NK-92 (cell line): ENCODE data around the gene CBX6.

ENCODE experiments used
- DNase-seq: peaks from one replicate; lab custom pipeline; 2025; ENCODE audit not compliant: unreplicated experiment; lab: John Stamatoyannopoulos, UW

The CBX6 gene

DNA sequence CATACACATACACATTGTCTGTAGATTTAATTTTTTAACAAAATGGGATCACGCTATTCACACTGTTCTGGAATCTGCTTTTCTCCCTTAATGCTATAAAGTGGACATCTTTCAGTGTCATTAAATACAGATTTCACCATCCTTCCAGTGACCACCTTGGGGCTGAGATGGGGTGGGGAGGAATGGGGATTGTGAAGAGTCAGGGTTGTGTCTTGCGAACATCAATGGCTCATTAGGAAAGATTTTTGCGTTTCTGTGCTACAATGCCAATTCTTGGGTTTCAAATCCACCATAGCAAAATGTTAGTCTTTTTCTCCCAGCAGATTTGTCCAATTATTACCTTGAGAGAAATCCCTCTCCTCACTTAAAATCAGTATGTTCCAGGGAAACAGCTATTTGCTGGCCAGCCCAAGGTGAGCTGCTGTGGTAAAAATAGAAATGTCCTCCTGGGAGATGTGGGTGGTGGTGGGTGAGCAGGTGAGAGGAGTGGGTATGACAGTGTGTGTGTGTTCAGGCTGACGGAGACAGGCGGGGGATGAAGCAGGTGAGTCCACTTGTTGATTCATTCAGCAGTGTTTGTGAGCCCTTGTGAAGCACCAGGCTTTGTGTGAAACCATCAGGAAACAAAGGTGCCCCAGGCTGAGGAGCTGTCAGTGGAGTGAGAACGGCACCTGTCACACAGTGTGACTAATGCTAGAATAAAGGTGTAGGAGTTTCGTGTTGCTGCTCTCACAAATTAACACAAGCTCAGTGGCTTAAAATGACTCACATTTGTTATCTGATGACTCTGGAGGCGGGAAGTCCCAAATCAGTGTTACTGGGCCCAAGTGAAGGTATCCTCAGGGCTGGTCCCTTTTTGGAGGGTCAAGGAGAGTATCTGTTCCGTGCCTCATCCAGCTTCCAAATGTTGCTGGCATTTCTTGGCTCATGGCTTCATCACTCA, 1.7 kb upstream of the CBX6 start:
- DNase-seq = no peak

DNA sequence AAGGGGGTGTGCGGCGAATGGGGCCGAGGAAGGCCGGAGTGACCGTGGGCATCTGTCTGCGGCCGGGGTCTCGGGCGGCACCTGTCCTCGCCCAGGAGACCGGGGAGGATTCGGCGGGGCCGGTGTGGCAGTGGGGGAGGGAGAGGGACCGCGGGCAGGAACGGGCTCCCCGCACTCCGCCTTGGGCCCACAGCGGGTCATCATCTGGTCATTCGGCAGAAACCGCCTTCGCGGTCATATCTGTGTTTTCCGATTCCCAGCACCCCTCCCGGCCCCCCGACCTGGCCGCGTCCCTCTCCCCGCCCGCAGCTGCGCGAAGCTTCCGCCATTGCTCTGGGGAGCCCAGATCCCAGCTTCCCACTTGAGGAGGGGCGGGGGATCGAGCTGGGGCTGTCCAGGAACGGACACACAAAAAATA, 824 bp upstream of the CBX6 start:
- no peak for DNase-seq

DNA sequence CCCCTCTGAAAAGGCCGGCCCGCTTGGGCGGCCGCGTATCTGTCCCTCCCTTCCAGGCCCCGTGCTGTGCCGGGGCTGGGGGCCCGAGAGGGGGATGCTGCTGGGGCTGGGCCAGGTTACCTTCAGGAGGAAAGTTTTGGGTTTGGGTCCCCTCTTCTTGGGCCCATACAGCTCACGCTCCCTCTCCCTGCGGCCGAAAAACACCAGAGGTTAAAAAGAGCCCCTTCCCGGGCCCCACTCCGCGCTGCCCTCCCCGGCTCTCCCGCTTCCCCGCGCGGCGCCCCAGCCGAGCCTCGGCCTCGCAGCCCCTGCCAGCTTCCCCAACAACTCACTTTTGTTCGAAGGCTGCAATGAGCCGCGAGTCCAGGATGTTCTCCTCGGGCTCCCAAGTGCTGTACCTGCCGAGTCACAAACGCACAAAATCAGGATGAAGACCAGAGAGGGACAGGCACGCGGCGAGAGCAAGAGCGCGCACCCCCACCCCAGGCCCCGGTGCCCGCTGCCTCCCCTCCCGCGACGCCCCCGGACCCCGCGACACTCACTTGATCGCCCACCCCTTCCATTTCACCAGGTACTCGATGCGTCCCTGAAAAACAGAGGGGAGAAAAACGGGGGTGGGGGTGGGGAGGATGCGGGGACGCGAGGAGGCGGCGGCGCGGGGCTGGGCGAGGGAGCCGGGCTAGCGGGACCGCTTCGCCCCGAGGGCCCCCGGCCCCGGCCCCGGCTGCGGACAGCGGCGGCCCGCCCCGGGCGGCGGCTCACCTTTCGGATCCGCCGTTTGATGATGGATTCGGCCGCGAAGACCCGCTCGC, 450 bp downstream of the CBX6 start:
- no peak for DNase-seq

DNA sequence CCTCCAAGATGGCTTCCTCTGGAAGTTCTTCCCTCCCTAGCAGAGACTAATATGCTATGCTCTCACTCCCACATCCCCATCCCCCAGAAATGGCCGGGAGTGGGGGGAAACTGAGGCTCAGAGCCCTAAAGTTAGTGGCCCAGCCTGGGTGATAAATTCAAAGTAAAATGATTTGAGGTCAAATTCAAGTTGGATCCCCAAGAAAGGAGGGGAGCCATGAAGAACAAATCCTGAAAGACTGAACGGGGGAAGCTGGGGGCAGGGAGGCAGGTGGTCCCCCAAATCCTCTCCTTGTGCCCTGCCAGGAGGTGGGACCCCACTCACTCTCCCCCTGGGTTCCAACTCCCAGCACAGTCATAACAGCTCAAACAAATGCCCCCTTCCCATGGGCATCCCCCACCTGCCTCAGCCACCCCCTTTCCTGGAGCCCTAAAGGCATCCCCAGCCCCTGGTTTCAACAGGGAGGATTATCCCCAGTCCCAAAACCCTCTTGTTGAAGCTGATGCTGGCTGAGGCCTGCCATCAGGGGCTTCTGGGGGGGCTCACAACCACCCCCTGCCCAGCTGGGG, 1.1 kb downstream of the CBX6 start:
- DNase-seq = no peak

DNA sequence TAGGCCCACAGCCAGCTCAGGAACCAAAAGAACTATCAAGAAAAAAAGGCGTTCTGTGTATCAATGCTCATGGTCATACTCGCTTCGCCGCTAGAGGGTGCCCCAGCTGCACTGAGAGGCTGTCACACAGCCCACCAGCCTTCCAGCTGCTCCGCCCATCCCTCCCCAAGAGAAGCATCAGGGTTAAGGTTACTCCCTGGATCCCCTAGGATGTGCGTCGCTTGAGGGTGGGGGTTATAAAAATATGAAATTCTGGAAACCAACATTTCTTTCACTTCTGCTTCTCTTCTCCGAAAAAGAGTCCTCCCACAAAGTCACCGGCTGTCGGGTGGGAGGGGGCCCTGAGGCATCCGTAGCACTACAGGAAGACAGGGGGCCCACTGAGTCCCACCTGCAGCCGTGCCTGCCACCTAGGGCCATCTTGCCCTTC, 1.7 kb downstream of the CBX6 start:
- no peak for DNase-seq

DNA sequence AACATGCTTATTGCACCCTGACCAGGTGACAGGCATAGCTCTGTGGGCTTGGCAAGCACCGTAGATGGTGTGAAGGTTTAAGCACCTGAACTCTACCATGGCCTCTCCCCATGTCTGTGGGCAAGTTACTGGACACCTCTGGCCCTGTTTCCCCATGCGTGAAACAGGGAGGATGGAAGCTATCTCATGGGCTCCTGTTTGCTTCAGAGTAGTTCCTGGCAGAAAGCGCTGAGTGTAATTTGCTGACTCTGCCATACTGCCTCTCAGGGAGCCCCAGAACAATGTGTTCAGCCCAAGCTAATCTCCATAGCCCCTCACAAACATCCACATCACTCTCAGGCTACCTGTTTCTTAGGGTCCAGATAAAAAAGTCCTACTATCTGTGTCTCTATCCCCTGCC, 2.4 kb downstream of the CBX6 start:
- no peak for DNase-seq

DNA sequence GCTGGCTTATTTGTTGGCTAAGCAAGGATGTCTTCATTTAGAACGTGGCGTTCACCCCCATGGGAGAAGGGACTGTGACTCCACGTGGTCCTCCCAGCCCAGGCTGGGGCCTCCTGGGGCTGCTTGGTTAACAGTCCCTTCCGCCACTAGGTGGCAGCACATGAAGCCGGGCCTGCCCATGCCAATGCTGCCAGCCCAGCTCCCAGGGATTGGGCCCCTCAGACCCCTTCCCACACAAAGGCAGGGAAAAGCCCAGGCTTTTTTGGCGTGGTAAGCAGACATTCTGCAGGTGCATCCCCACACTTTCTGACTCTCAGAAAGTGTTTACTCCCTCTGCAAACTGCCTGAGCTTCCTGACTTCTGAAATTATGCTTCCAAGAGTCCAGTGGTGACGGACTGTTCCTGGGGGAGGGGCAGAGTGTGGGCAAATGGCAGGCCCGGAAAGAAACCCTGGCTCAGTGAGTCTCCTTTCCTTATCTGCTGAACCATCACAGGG, 3.1 kb downstream of the CBX6 start:
- no peak for DNase-seq

DNA sequence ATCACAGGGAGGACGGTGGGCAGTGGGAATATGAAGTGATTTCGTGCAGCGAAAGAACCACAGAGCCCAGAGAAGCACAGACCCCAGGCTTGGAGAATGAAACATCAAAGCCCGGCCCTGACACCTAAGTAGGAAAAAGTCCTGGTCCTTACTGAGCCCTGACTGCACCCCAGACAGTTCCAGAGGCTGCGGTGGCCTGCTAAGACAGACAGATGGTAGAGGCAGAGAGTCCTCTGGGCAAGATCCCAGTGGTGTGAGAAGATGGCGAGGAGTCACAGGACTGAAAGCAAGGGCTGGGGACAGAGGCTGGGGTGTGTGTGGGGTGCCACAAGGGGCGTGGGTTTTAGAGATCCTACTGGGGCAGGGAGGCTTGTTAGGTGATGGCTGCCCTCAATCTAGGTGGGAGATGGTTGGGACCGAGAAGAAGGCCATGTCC, 3.7 kb downstream of the CBX6 start:
- no peak for DNase-seq

DNA sequence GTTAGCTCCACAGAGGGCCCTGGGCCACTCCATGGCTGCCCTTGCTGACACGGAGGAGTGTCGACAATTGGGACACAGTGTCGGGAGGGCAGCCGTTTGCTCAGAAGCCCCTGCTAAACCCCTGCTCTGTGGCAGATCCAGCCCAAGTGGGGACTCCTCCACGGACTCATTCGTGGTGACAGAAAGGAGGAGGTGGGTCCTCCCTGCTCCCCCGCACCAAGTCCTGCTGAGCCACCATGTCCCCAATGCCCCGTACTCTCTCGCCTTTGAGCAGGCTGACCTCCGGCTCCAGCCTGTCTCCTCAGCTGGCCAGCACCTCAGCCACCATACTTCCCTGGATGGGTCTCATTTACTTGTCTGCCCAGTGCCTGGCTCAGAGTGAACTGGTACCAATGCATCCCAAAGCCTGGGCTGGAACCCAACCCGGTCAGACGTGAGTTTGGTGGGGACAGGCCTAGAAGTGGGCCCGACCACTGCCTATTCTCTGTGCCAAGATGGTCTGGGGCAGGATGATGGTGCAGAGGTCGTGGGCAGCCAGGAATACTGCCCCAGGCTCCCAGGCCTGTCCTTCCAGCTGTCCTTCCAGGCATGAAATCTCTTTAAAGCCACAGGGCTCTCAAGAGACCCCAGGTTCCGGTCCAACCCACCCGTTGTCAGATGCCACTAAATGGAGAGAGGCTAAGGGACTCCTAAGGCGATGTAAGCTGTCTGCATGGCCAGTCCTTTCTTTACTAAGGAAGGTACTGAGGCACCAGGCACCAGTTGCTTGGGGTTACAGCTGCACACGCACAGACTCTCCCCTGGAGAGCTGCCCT, 4.3 kb downstream of the CBX6 start:
- DNase-seq = no peak

DNA sequence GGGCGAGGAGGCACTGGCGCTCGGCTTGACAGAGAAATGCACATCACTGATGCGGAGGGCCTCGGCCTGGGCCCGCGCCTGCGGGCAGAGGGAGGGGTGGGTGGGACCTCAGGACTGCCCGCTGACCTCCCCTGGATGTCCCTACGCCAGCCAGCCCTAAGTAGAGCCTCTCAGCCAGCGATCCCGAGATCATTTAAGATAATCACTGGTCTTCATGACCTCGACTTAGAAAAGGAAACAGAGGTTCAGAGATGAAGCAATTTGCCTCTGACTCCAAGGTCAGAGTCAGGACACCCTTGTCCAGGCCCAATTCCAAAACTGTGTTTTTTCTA, 4.9 kb downstream of the CBX6 start:
- DNase-seq = no peak

DNA sequence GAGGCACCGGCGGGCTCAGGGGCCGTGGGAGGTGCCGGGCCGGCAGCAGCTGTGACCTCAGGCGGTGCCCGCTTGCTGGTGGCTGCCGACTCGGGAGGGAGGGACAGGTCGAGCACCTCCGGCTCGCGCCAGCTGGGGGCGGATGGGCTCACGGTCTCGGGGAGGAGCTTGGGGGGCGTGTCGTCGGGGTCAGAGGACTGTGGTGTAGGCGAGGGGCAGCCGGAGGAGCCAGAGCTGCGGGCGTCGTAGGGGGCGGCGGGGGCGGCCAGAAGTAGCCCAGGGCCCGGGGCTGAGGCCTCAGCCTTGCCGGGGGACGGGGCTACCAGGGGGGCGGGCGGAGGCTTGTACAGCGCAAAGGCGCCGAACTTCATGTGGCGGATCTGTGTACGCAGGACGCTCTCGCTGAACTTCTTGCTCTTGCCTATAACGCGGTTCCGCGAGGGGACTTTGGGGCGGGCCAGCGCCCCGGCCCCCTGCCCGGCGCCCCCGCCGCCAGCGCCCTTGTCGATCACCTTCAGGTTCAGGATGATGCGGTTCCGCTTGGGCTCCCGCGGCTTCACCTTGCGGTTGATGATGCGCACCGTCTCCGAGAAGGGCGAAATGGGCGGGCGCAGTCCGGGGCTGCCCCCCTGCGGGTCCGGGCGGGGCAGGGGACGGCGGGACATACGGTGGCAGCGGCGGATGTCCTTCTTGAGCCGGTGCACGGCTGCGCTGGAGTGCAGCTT, 5.5 kb downstream of the CBX6 start:
- DNase-seq = no peak

DNA sequence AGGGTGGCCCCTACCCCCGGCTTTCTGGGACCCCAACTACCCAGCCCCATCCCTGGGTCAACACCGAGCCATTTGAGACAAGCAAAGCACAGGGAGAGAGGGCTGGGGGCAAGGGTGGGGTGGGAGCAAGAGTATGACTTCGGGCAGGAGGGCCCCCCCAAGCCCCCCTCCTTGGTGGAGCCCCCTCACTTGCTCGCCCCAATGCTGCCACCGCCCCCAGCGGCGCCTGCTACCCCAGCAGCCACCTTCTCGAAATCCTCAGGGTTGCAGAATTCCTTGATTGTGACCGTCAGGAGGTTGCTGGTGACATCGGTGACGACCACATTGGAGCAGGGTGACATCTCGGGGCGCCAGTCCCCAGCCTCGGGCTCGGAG, 6.0 kb downstream of the CBX6 start:
- DNase-seq = no peak

DNA sequence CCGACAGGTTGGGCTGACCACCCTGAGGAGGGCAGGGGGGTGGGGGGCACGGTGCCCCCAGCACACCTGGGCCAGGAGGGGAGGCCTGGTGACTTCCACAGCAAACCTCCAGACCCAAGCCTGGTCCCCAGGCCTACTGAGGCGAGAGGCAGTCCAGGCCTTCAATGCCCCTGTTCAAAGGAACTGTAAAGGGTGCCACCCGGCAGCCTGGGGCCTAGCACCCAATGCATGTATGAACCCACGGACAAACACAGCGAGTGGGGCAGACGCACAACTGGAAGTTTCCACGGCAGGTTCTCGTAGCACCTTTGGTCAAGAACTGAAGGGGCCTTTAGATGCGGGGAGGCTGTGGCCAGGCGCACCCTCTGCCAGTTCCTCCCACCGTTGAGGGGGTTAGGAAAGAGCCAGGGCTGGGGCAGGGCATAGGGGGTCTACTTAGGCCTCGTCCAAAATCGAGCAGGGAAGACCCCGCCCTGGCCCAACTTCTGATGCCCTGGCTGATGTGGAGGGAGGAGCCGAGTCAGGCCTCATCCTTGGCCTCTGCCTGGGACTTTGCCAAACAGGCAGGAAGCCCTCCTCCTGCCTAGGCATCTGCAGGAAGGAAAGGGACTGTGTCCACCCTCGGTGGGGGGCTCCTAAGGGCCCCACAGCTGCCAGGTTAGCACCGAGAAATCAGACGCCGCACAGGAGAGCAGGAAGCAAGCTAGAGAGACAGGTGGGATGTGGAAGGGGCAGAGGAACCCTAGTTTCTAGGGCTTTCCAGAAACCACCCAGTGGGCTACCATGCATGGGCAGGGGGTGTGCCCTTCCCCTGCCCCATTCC, 6.6 kb downstream of the CBX6 start:
- DNase-seq = no peak

DNA sequence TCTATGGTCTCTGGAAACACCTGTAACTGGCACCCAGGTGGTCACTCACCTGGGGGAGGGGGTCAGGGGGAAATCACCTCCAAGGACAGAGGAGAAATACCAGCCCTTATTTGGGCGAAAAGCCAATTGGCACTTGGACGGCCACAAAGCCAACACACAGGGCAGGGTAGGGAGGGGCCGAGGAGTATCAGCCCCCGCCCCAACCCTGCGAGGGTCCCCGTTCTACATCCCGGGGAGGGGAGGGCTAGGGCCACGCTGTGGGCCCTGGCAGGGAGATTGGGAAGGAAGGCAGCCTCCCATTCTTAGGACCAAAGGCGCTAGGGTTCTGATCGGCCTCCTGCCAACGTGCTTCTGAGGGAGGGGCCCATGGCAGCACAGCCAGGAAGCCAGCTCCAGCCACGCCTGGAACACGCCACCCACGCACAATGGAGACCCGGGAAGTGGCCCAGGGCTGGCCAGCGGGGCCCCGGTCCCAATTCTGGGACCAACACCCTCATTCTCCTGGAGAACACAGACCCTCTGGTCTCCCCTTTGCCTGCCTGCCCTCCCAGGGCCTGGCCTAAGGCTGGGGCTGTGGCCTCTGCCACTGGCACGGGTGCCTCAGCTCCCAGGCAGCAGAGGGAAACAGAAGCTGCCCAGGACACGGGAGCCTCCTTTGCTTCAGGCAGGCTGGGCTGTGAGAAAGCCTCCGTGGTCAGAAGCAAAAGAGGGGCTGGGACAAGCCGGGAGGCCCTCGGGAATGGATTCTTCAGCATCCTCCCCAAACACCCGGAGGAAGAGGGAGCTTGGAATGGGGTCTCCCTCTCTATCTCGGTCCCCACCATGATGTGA, 7.4 kb downstream of the CBX6 start:
- no peak for DNase-seq

DNA sequence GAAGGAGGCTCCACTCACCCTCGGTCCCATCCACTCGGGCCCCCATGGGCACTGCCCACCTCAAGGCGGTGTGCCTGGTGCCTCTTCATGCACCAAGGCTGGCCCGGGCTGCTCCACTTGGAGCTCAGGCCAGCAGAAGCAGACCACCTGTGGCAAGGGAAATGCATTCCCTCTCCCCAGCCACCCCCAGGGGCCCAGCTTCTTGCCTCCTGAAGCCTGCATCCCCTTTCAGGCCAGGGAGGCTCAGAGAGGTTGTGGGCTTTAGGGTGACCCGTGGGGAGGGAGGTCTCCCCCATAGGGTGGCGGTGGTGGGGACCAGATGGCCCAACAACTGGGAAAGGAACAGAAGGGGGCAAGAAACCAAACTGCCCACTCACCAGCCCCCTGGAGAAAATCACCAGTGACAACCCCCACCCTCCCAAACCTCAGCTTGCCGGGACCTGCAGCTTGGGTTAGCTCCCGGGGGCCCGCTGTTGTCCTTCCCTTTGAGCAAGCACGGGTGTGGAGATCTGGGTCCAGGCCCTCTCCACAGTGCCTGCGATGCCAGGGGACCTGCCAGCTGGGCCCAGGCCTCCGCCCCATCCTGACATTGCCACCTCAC, 8.4 kb downstream of the CBX6 start:
- DNase-seq = no peak

DNA sequence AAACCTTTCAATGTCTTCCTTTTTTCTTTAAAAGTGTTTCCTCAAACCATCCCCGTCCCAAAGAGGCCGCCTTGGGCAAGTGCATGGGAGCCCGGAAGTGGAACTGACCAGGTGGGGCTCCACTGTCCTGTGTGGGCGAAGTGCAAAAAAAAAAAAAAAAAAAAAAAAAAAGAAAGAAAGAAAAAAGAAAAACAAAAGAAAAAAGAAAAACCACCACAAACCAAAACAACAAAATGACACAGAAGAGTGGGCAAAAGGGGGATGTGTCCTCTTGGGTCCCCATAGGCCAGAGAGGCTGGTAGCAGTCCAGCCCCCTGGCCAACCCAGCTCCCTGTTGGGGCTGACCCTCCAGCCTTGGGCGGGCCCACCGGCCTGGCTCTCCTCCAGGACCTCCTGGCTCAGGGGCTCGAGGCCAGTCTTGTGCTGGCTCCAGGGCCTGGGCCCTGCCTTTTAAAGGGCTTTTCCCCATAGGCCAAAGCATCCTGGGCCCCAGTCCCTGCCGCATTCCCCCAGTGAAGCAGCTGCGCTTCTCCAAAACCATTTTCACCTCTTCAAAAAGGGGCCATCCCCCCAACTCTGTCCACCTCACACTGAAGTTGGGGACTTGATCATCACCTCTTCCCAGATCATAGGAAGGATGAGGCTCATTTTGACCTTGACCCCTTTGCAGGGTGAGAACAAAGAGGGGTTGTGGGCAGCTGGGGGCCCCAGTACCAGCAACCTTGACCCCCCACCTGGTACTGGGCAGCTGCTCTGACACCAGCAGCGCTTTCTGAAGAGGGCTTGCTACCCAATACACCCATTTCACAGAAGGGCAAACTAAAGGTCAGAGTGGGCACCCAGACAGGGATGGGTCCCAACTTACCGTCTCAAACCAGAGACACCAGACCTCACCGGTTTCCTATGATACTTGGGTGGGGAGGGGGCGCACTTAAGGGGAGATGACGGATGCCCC, 9.4 kb downstream of the CBX6 start:
- DNase-seq = no peak

DNA sequence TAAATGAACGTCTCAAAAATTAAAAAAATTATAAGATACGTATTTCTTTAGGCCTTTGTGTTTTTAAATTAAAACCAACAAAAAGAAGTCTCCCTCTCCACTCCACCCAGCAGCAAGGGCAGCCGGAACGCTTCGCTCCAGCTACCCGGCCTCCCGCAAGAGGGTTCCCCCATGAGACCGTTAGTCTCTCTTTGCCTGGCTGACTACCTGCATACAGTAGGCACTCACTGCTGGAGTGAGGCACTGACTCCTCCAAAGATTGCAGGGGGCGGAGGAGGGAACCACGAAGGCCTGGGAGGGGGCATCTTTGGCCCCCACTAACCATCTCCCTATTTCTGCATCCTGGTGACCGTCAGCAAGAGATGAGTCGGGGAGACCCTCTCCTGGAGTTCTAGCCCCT, 10.1 kb downstream of the CBX6 start:
- no peak for DNase-seq
